NCI-H1105 treated with DMSO at 0.1 percent for 48 hours (cell line): ENCODE measurements around the gene FBLN1.
"Not testable (repeated sequence)": the region's sequence is repeated elsewhere in the genome, so short reads cannot be mapped to it uniquely, and the experiment has no call there.

Source experiments
- DNase-seq: peaks from one replicate; lab custom pipeline; 2025; lab: John Stamatoyannopoulos, UW

Gene FBLN1

GRCh38 chr22:45477366-45478107, 25.1 kb upstream of the FBLN1 start:
- DNase-seq: no peak

GRCh38 chr22:45478108-45478771, 24.4 kb upstream of the FBLN1 start:
- DNase-seq: no peak

- no peak for DNase-seq
Measured at GRCh38 chr22:45480717-45481116, 22.0 kb upstream of the FBLN1 start.

- DNase-seq: no peak
Measured at GRCh38 chr22:45481661-45482060, 21.0 kb upstream of the FBLN1 start.

GRCh38 chr22:45482169-45482568, 20.5 kb upstream of the FBLN1 start:
- no peak for DNase-seq

GRCh38 chr22:45483319-45483718, 19.4 kb upstream of the FBLN1 start:
- DNase-seq: no peak

GRCh38 chr22:45483918-45484499, 18.7 kb upstream of the FBLN1 start:
- no peak for DNase-seq

- no peak for DNase-seq
Measured at GRCh38 chr22:45484742-45485141, 17.9 kb upstream of the FBLN1 start.

GRCh38 chr22:45485261-45485660, 17.4 kb upstream of the FBLN1 start:
- no peak for DNase-seq

- no peak for DNase-seq
Measured at GRCh38 chr22:45488764-45489370, 13.8 kb upstream of the FBLN1 start.

- no peak for DNase-seq
Measured at GRCh38 chr22:45490836-45491235, 11.8 kb upstream of the FBLN1 start.

- DNase-seq: no peak
Measured at GRCh38 chr22:45491841-45492240, 10.8 kb upstream of the FBLN1 start.

GRCh38 chr22:45493286-45493771, 9.4 kb upstream of the FBLN1 start:
- DNase-seq: no peak

GRCh38 chr22:45494306-45494705, 8.4 kb upstream of the FBLN1 start:
- not testable (repeated sequence) for DNase-seq

GRCh38 chr22:45495616-45496015, 7.1 kb upstream of the FBLN1 start:
- not testable (repeated sequence) for DNase-seq

- no peak for DNase-seq
Measured at GRCh38 chr22:45496451-45496941, 6.2 kb upstream of the FBLN1 start.

GRCh38 chr22:45497351-45498145, 5.1 kb upstream of the FBLN1 start:
- DNase-seq: no peak

- DNase-seq: no peak
Measured at GRCh38 chr22:45499746-45500145, 2.9 kb upstream of the FBLN1 start.

- no peak for DNase-seq
Measured at GRCh38 chr22:45503050-45503815, 550 bp downstream of the FBLN1 start.

- DNase-seq: no peak
Measured at GRCh38 chr22:45503816-45504372, 1.2 kb downstream of the FBLN1 start.
